ENCODE measurements around the gene ATP1B4. TPM values are rescaled to one million over a fixed set of nuclear protein-coding genes. Genes with fewer than 3 reads are reported as not detected.

ATP1B4 gene
- total RNA-seq, 4 donors from 2014 or later: not detected

GRCh38 chrX:120429776-120430540 is 68.1 kb downstream of the ATP1B4 start:
- no peaks in the 10 kb centered on the region for H3K4me1 ChIP-seq

More at GRCh38 chrX:120429776-120430540, 68.1 kb downstream of the ATP1B4 start:
- DNase-seq: no peak
- Histone ChIP-seq H3K27me3 (no peaks in the 10 kb centered on the region), H3K9me3 (no peaks in the 10 kb centered on the region), H3K36me3 (no peaks in the 10 kb centered on the region), H3K4me3 (no peak overlapping the region), H3K27ac (no peak overlapping the region)
- TF ChIP-seq POLR2A (IDR thresholded peaks at IDR 0.05): no peak
- no peak for TF ChIP-seq CTCF (IDR thresholded peaks at IDR 0.05)

Other genes with a start within 250 kb of the ATP1B4 start
- gene RHOXF1, start 246.2 kb upstream of the ATP1B4 start, total RNA-seq: 1 to 10 TPM in 2 of 4 donors, not detected in 2; 2.9 to 7.2 TPM
- gene RHOXF2, start 203.5 kb upstream of the ATP1B4 start, total RNA-seq: not detected
- gene ZBTB33, start 111.3 kb upstream of the ATP1B4 start, total RNA-seq: 10 to 100 TPM in 1 of 4 donors, 1 to 10 TPM in 3; 4.9 to 13.0 (median 8.6) TPM
- 1 to 10 TPM in 1 of 4 donors, not detected in 3; 1.5 TPM for gene TMEM255A, start 50.6 kb upstream of the ATP1B4 start, total RNA-seq
- 100 to 1,000 TPM in 1 of 4 donors, 10 to 100 TPM in 3; 19.8 to 119 (median 65.7) TPM for gene LAMP2, start 107.2 kb downstream of the ATP1B4 start, total RNA-seq
- 10 to 100 TPM; 17.1 to 59.4 (median 22.8) TPM for gene CUL4B, start 198.9 kb downstream of the ATP1B4 start, total RNA-seq
- gene MCTS1, start 242.0 kb downstream of the ATP1B4 start, total RNA-seq: 10 to 100 TPM; 17.7 to 42.1 (median 26.8) TPM

Measured in Peyer's patch (tissue), 4 donors.